CD4-positive, alpha-beta T cell (primary cell): ENCODE data around the gene OR5C1. TPM values are rescaled to one million over a fixed set of nuclear protein-coding genes. Genes with fewer than 3 reads are reported as not detected.

Source experiments
- ATAC-seq: fragments of 200-7000 bp; cut with Tn5 transposase; one replicate; pipeline ENCODE4 v1.10.0; 2022; ENCODE audit warnings: mild to moderate bottlenecking; ENCODE audit not compliant: poor library complexity
- CTCF ChIA-PET: fragments of 350-600 bp; sonication (Branson Sonifier 250); formaldehyde crosslinking; loops from one replicate; lab custom pipeline; 2021; ENCODE audit warnings: antibody characterized with exemption, inconsistent platforms; lab: Charles Lee
- POLR2A ChIA-PET: fragments of 350-600 bp; sonication (Branson Sonifier 250); formaldehyde crosslinking; loops from one replicate; lab custom pipeline; 2021; ENCODE audit warnings: antibody characterized with exemption, inconsistent platforms; lab: Charles Lee
- DNase-seq, 14 experiments: peaks; one replicate each; pipeline ENCODE4 v3.0.0-alpha.2; 2013 to 2020; ENCODE audit warnings: mixed read lengths in 2 of 14
- H3K27ac ChIP-seq, 2 donors: one replicate each; pipeline versions ENCODE4 v1.5.1 to v1.7.0; 2013; ENCODE audit warnings: low read length in 2 of 2, low read depth in 1 of 2, mild to moderate bottlenecking in 1 of 2
- H3K27me3 ChIP-seq, 2 experiments: 1 replicate in 1 of 2; 2 replicates in 1 of 2; pipeline versions ENCODE4 v1.6.1 to v1.7.0; 2013; ENCODE audit warnings: low read length in 2 of 2, control low read depth in 1 of 2, mild to moderate bottlenecking in 1 of 2, moderate library complexity in 1 of 2; ENCODE audit not compliant: insufficient read depth in 2 of 2, control insufficient read depth in 1 of 2
- H3K36me3 ChIP-seq: one replicate; pipeline ENCODE4 v1.6.1; 2013; ENCODE audit warnings: low read length, control low read depth; ENCODE audit not compliant: insufficient read depth
- H3K4me1 ChIP-seq: one replicate; pipeline ENCODE4 v1.6.1; 2013; ENCODE audit warnings: low read length, control low read depth; ENCODE audit not compliant: insufficient read depth
- H3K4me3 ChIP-seq: one replicate; pipeline ENCODE4 v1.5.1; 2013; ENCODE audit warnings: mild to moderate bottlenecking, low read length, moderate library complexity
- H3K9me3 ChIP-seq, 2 experiments: 1 replicate in 1 of 2; 2 replicates in 1 of 2; pipeline versions ENCODE4 v1.6.1 to v1.7.0; 2013; ENCODE audit warnings: low read length in 2 of 2, mild to moderate bottlenecking in 2 of 2, control low read depth in 1 of 2, moderate library complexity in 1 of 2; ENCODE audit not compliant: control insufficient read depth in 1 of 2, insufficient read depth in 1 of 2
- H3K27ac Mint-ChIP-seq: one replicate; pipeline ENCODE4 v1.8.0; 2020; ENCODE audit warnings: mixed read lengths
- H3K27me3 Mint-ChIP-seq: one replicate; pipeline ENCODE4 v1.8.0; 2021; ENCODE audit warnings: mixed read lengths
- H3K36me3 Mint-ChIP-seq: one replicate; pipeline ENCODE4 v1.8.0; 2021; ENCODE audit warnings: low read depth, mixed read lengths
- H3K4me1 Mint-ChIP-seq: one replicate; pipeline ENCODE4 v1.8.0; 2021; ENCODE audit warnings: low read depth, mixed read lengths
- H3K4me3 Mint-ChIP-seq: one replicate; pipeline ENCODE4 v1.8.0; 2020; ENCODE audit warnings: mild to moderate bottlenecking, mixed read lengths
- H3K9me3 Mint-ChIP-seq: one replicate; pipeline ENCODE4 v1.8.0; 2020; ENCODE audit warnings: mixed read lengths
- CTCF ChIP-seq: fragments of 200-600 bp; IDR thresholded peaks from one replicate; pipeline ENCODE4 v1.8.0; 2022; ENCODE audit warnings: antibody characterized with exemption, mild to moderate bottlenecking
- intact Hi-C, 2 experiments: fragments of 100-400 bp; cut with DNase I in 1 of 2; cut with micrococcal nuclease in 1 of 2; formaldehyde crosslinking; loops; one replicate each; pipeline versions ENCODE4 v1.15.1 to v1.9.0; 2023 to 2025; cut with DNase I, micrococcal nuclease
- total RNA-seq, 174 experiments: library from RNA in 2 of 174; stranded (reverse) in 2 of 174; gene quantifications; one replicate each; pipeline ENCODE4 v1.2.3 and lab custom pipeline; 2021 to 2026

Gene OR5C1
- total RNA-seq, 2 experiments from 2014 or later = not detected

DNA sequence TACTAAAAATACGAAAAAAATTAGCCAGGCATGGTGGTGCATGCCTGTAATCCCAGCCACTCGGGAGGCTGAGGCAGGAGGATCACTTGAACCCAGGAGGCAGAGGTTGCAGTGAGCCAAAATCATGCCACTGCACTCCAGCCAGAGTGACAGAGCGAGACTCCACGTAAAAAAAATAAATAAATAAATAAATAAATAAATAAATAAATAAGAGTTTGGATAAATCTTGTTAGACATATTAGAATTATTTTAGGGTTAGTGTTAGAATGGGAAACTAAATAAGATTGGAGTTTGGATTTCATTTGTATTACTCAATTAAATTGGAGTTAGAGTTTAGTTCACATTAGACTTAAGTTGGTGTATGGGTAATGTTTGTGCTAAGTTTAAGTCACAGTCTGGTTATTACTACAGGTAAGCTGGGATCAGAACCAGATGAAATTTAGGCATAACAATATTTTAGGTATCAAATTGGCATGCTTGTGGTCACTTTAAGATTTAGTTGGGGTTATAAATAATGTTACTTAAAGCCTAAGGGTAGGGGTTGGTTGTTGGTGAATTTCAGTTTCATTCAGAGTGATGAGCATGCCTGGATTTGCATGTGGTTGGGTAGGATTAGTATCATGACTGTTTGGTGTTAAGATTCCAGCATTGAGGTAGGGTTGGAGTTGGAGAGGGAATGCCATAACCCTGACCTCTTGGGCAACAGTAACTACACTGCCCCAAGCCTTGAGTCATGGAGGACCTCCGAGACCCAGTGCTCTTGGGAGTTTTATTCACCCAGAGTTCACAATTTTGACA is 3.3 kb downstream of the OR5C1 start:
- POLR2A ChIA-PET = no interaction called here
- CTCF ChIA-PET = no interaction called here
- TF ChIP-seq CTCF = no peak
- Histone ChIP-seq H3K4me3 (no peak overlapping the region), H3K4me1 (no peaks in the 10 kb centered on the region), H3K27me3 (no peaks in the 10 kb centered on the region), H3K27ac (no peak overlapping the region), H3K9me3 (no peaks in the 10 kb centered on the region), H3K36me3 (no peaks in the 10 kb centered on the region)
- intact Hi-C loops = no loop called here
- Mint-ChIP-seq H3K4me3 (no peak overlapping the region), H3K27ac (no peak overlapping the region), H3K4me1 (no peaks in the 10 kb centered on the region), H3K36me3 (no peaks in the 10 kb centered on the region), H3K9me3 (no peaks in the 10 kb centered on the region), H3K27me3 (no peaks in the 10 kb centered on the region)
- ATAC-seq = no peak
- DNase-seq = no peak

DNA sequence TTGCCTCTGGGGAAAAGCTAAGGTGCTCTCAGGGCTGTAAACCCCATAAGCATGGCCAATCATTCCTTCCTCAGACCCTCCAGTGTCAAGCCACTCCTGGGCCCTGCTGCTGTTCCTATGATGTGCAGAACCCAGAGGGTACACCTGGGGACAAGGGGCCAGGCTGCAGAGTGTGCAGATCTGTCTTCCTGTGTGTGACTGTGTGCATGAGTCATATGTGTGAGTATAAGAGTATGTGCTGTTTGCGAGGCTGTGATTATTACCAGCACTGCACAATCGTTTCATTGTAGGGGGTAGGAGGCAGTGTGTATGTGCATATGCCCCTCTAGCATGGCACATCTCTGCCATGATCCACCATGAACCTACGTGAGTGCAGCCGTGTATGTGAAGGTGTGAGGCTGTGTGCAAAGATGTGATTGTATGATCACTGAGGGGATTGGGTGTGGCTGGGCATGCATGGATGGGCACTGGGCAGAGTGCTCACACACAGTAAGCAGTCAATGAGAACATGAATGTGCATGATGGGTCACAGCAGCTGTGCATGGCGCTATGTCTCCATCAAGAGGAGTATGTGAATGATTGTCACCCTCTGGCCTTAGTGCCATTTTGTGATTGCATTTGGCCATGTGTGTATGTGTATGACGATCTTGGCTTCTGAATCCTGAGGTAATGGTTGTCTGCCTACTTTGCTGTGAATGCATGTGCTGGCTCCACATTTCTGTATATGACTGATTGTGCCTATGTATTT is 8.8 kb downstream of the OR5C1 start:
- CTCF ChIA-PET = no interaction called here
- POLR2A ChIA-PET = no interaction called here

More for the DNA sequence above, 8.8 kb downstream of the OR5C1 start:
- ATAC-seq (no peak), DNase-seq (no peak)
- Mint-ChIP-seq H3K4me3 (no peak overlapping the region), H3K36me3 (no peaks in the 10 kb centered on the region), H3K4me1 (no peaks in the 10 kb centered on the region), H3K9me3 (no peaks in the 10 kb centered on the region), H3K27me3 (no peaks in the 10 kb centered on the region), H3K27ac (no peak overlapping the region)
- Histone ChIP-seq H3K27ac (no peak overlapping the region), H3K4me1 (no peaks in the 10 kb centered on the region), H3K27me3 (no peaks in the 10 kb centered on the region), H3K4me3 (no peak overlapping the region), H3K9me3 (no peaks in the 10 kb centered on the region), H3K36me3 (no peaks in the 10 kb centered on the region)
- intact Hi-C loops = no loop called here
- TF ChIP-seq CTCF = no peak
